Endothelial cell of umbilical vein (primary cell): Measurements from ENCODE around the gene LRIG1. TPM values are rescaled to one million over a fixed set of nuclear protein-coding genes. Genes with fewer than 3 reads are reported as not detected.

Source experiments
- BruUV-seq: library from RNA; stranded (reverse); fragments of 400-500 nt; replicated peaks from 2 replicates; lab custom pipeline; 2021; lab: Mats Ljungman, UMichigan
- CTCF ChIA-PET: fragments of 300-600, 350-600 bp; sonication (Branson Sonifier 250); formaldehyde crosslinking; loops from one replicate; lab custom pipeline; 2021; ENCODE audit warnings: antibody characterized with exemption, inconsistent platforms; lab: Charles Lee
- POLR2A ChIA-PET: fragments of 300-600, 350-600 bp; sonication (Branson Sonifier 250); formaldehyde crosslinking; loops from one replicate; lab custom pipeline; 2021; ENCODE audit warnings: antibody characterized with exemption, inconsistent platforms; lab: Charles Lee
- DNase-seq: peaks from one replicate; pipeline ENCODE4 v3.0.0-alpha.2; 2011; ENCODE audit warnings: low read depth, low spot score
- FAIRE-seq: peaks from 2 replicates; lab custom pipeline; 2011; peaks lifted over from hg19 to GRCh38; lab: Jason Lieb, UNC
- H2AFZ ChIP-seq: 2 replicates; pipeline ENCODE4 v1.6.0; 2012; ENCODE audit warnings: low read depth, low read length, control low read depth, inconsistent platforms
- H3K27ac ChIP-seq: 2 replicates; pipeline ENCODE4 v1.5.1; 2011; ENCODE audit warnings: low read depth, mild to moderate bottlenecking, control low read depth, low read length, moderate library complexity; ENCODE audit not compliant: insufficient read depth
- H3K27me3 ChIP-seq, 2 experiments: 2 replicates each; pipeline versions ENCODE4 v1.6.0 to v1.6.1; 2011; ENCODE audit warnings: low read length in 2 of 2, mixed read lengths in 1 of 2; ENCODE audit not compliant: control insufficient read depth in 2 of 2, insufficient read depth in 2 of 2
- H3K36me3 ChIP-seq, 2 experiments: 2 replicates in 1 of 2; 3 replicates in 1 of 2; pipeline ENCODE4 v1.5.1; 2011; ENCODE audit warnings: low read length in 2 of 2, mild to moderate bottlenecking in 1 of 2, moderate library complexity in 1 of 2; ENCODE audit not compliant: control insufficient read depth in 2 of 2, insufficient read depth in 2 of 2; ENCODE audit errors: extremely low read depth in 1 of 2
- H3K4me1 ChIP-seq: 3 replicates; pipeline ENCODE4 v1.5.1; 2011; ENCODE audit warnings: mild to moderate bottlenecking, low read length; ENCODE audit not compliant: control insufficient read depth, insufficient read depth; ENCODE audit errors: extremely low read depth
- H3K4me2 ChIP-seq: 2 replicates; pipeline ENCODE4 v1.6.1; 2011; ENCODE audit warnings: low read length, control low read depth, mixed read lengths; ENCODE audit not compliant: insufficient read depth
- H3K4me3 ChIP-seq, 3 experiments: fragments of 200-600 bp in 1 of 3; sonication (generic), shearing (Covaris generic) in 1 of 3; replicated peaks in 1 of 3; 2 replicates each; pipeline ENCODE4 v1.5.1; 2011 to 2016; ENCODE audit warnings: control low read depth in 3 of 3, low read length in 3 of 3, mild to moderate bottlenecking in 2 of 3, inconsistent platforms in 1 of 3, low read depth in 1 of 3, moderate library complexity in 1 of 3; ENCODE audit not compliant: insufficient read depth in 1 of 3
- H3K79me2 ChIP-seq: 2 replicates; pipeline ENCODE4 v1.6.0; 2012; ENCODE audit warnings: low read length, inconsistent platforms; ENCODE audit not compliant: control insufficient read depth, insufficient read depth
- H3K9ac ChIP-seq: replicated peaks from 2 replicates; pipeline ENCODE3; 2011; ENCODE audit warnings: low read length, control low read depth; ENCODE audit not compliant: insufficient read depth; ENCODE audit errors: extremely low read depth
- H3K9me1 ChIP-seq: replicated peaks from 3 replicates; pipeline ENCODE4 v1.6.0; 2011; ENCODE audit warnings: mild to moderate bottlenecking, low read length; ENCODE audit not compliant: control insufficient read depth, insufficient read depth; ENCODE audit errors: extremely low read depth
- H3K9me3 ChIP-seq: replicated peaks from 2 replicates; pipeline ENCODE4 v1.5.1; 2012; ENCODE audit warnings: low read length, inconsistent platforms; ENCODE audit not compliant: control insufficient read depth, insufficient read depth
- H4K20me1 ChIP-seq: replicated peaks from 2 replicates; pipeline ENCODE3; 2011; ENCODE audit warnings: mild to moderate bottlenecking, low read length; ENCODE audit not compliant: control insufficient read depth, insufficient read depth; ENCODE audit errors: extremely low read depth
- CTCF ChIP-seq, 2 donors: IDR thresholded peaks; 1 replicate in 1 of 2; 2 replicates in 1 of 2; pipeline ENCODE4 v1.5.1; 2011; ENCODE audit warnings: low read length in 2 of 2, mild to moderate bottlenecking in 2 of 2, moderate library complexity in 2 of 2, control low read depth in 1 of 2, inconsistent platforms in 1 of 2, low read depth in 1 of 2; ENCODE audit not compliant: insufficient read depth in 1 of 2; ENCODE audit errors: extremely low read depth in 1 of 2
- EZH2 ChIP-seq: IDR thresholded peaks from 2 replicates; pipeline ENCODE4 v1.6.1; 2012; ENCODE audit warnings: borderline replicate concordance, low read depth, mild to moderate bottlenecking, moderate library complexity, low read length, inconsistent platforms; ENCODE audit not compliant: severe bottlenecking
- FOS ChIP-seq: IDR thresholded peaks from 2 replicates; pipeline ENCODE4 v1.6.1; 2011; ENCODE audit warnings: mild to moderate bottlenecking, low read length, moderate library complexity, borderline replicate concordance; ENCODE audit not compliant: insufficient read depth
- GATA2 ChIP-seq: IDR thresholded peaks from 2 replicates; pipeline ENCODE4 v1.7.0; 2011; ENCODE audit warnings: low read depth, mild to moderate bottlenecking, moderate library complexity, mixed read lengths, low read length; ENCODE audit not compliant: insufficient read length, insufficient read depth
- JUN ChIP-seq: IDR thresholded peaks from 2 replicates; pipeline ENCODE4 v1.6.1; 2011; ENCODE audit warnings: borderline replicate concordance, low read depth; ENCODE audit not compliant: insufficient read length, insufficient read depth
- POLR2AphosphoS5 ChIP-seq: IDR thresholded peaks from 2 replicates; pipeline ENCODE4 v1.6.1; 2012; ENCODE audit warnings: low read depth, mild to moderate bottlenecking, control low read depth, low read length, moderate library complexity; ENCODE audit not compliant: insufficient read depth
- dilution Hi-C: fragments of 300-500 bp; cut with MboI; formaldehyde crosslinking; loops from one replicate; pipeline ENCODE4 v1.15.0; 2019; ENCODE audit warnings: low sequenced_read_pairs; ENCODE audit not compliant: extremely low pct_ligation_motif_present
- intact Hi-C: fragments of 100-400 bp; cut with micrococcal nuclease; formaldehyde crosslinking; loops from one replicate; pipeline ENCODE4 v1.10.0; 2022
- polyA plus RNA-seq, 4 experiments: library from polyadenylated mRNA; depleted of rRNA in 3 of 4; stranded (reverse) in 3 of 4; unstranded in 1 of 4; fragments of >200 nt; gene quantifications; 2 replicates each; pipeline versions ENCODE4 v1.2.1 to v1.2.3, GENCODE V29; 2011 to 2012; ENCODE audit warnings: missing spikeins in 1 of 4
- total RNA-seq: library from RNA; stranded (reverse); gene quantifications from 2 replicates; pipeline ENCODE4 v1.2.3, GENCODE V29; 2021

The LRIG1 gene
- total and polyA plus RNA-seq, 2 donors (not counting 3 experiments of a cell fraction or from before 2014, with no cell fraction given), result 50.3 to 52.2 TPM

DNA sequence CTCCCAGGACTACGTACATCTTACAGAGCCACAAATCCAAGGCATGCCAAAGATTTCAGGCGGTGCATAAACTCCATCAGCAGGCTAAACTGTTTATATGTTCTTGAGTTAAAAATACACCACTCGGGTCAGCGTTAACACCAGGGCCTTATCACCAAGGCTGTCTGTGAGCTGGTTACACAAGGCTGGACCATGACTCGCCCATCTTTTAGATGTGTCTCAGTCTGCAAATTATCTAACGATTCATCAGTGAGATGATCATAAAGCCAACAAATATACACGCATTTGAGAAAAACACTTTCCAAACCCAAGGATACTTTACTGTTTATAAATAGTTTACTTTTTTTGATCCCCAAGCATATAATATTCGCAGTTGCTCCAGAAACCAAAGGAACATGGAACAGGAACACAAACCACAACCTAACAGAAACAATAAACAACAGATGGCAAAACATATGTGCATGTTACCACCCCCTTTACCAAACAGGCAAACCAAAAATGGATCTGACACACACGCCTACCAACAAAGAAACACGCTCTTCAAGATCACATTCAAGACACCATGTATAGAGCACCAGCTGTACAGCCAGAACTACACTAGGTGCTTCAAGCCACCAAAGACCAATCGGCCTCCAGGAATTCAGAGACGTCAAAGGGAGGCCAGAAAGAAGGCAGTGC lies 15.4 kb downstream of the LRIG1 start:
- H2AFZ ChIP-seq, result no peak overlapping the region
- ChIA-PET POLR2A (no interaction called here), CTCF (no interaction called here)
- dilution Hi-C loops (no loop called here), intact Hi-C loops (no loop called here)
- H3K4me3 ChIP-seq, result no peak overlapping the region
- BruUV-seq, result no TSS peak
- H3K9ac ChIP-seq, result no peak overlapping the region
- H3K4me2 ChIP-seq, result no peak overlapping the region
- H3K36me3 ChIP-seq, result no peaks in the 10 kb centered on the region
- H3K79me2 ChIP-seq, result peaks cover 69% of the 10 kb centered on the region
- no peaks in the 10 kb centered on the region for H3K27me3 ChIP-seq
- no peaks in the 10 kb centered on the region for H3K9me1 ChIP-seq
- H3K9me3 ChIP-seq, result no peaks in the 10 kb centered on the region
- TF ChIP-seq FOS, result no peak
- no peak for TF ChIP-seq JUN
- no peak for TF ChIP-seq CTCF (IDR thresholded peaks at IDR 0.05; ENCODE audit: extremely low read depth in 1 of 2, insufficient read depth in 1 of 2, low read depth in 1 of 2, low read length in 2 of 2)
- TF ChIP-seq GATA2, result no peak
- no peak for TF ChIP-seq EZH2
- no peak for TF ChIP-seq POLR2AphosphoS5
- H4K20me1 ChIP-seq, result no peaks in the 10 kb centered on the region
- no peak for FAIRE-seq
- peaks cover 39% of the 10 kb centered on the region for H3K4me1 ChIP-seq
- DNase-seq, result no peak
- no peak overlapping the region for H3K27ac ChIP-seq
